Suprapubic skin (tissue), 4 donors: ENCODE results near the gene OMG.

Experiments
- CTCF ChIP-seq, 2 donors: fragments of 200-600 bp in 1 of 2; fragments of 450-650 bp in 1 of 2; sonication (generic) in 1 of 2; IDR thresholded peaks; one replicate each; pipeline ENCODE4 v1.5.1; 2016 to 2019; ENCODE audit warnings: antibody characterized with exemption in 2 of 2, mild to moderate bottlenecking in 1 of 2, moderate library complexity in 1 of 2
- POLR2A ChIP-seq, 2 donors: fragments of 450-650 bp; IDR thresholded peaks; one replicate each; pipeline ENCODE4 v1.6.1; 2017; ENCODE audit warnings: antibody characterized with exemption in 2 of 2, mild to moderate bottlenecking in 2 of 2, moderate library complexity in 2 of 2
- POLR2AphosphoS5 ChIP-seq, 3 donors: sonication (generic); formaldehyde crosslinking; IDR thresholded peaks; one replicate each; pipeline ENCODE4 v1.6.1; 2017; ENCODE audit warnings: antibody characterized with exemption in 3 of 3

- TF ChIP-seq CTCF (IDR thresholded peaks at IDR 0.05): no peak
- no peak for TF ChIP-seq POLR2A (IDR thresholded peaks at IDR 0.05)
- no peak for TF ChIP-seq POLR2AphosphoS5 (IDR thresholded peaks at IDR 0.05)
These were observed 46.8 kb downstream of the OMG start for GRCh38 chr17:31250229-31250628.
